Inflammatory macrophage treated with lipopolysaccharide for 1 hour (primary cell): ENCODE measurements around the gene TBX19.

Experiments
- DNase-seq, 2 donors: peaks; one replicate each; pipeline ENCODE4 v3.0.0-alpha.2; 2020 to 2022

The TBX19 gene

DNA sequence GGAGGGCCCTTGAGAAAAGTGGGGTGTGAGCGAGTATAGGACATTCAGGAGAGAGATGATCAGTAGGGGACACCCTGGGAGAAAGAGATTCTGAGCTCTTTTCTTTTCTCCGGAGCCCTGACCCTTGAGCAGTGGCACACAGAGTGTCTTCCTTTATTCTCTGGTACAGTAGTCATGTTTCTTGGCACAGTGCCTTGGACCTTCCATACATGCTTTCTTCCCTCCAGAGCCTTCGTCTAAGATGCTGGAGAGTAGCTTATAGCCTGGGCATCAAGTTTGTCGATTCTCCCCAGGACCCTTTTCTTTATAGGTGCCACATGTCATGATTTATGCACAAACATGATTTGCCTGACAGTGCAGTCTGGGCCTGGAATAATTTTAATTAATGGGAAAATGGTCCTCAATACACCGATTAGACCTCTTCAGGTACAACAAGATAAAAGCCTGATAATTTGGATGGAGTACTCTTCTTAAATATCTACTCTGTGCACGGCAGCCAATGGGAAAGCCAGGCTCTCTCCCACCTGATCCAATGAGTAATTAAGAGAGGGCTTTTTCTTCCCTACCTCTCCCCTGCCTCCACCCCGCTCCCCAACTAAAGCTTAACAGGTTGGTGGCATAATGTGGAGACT is at the start of gene TBX19:
TSS of gene TBX19 (plus strand) at position 582 of the 632 bp plus-strand sequence. CDS start 214 bp downstream, outside the sequence.
- no peak for DNase-seq

DNA sequence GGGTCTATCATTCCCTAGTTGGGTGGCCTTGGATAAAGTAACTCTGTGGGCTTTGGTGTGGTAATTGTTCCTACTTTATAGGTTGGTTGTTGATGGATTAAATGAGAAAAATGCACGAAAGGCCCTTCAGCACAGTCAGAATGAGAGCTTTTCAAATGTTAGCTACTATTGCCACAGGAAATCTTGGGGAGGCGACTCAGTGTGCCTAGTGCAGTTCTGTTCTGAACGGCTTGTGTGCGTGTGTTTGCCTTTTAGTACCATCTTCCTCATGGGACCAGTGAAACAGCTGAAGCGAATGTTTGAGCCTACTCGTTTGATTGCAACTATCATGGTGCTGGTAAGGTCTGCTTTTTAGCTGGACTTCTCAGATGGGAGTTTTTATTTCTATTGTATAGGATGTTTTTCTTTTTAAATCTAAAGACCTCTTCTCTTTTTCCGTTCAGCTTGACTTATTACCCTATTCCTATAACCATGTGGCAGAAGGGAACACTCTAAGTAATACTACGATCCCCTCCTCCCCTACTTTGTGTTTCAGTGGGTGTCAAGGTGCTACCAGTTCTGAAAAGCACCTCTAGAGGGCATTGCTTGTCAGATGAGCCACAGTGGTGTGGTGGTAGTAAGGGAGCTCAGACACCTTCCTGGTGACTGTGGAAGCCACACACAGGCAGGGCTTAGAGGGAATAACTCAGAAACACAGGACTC is 45.7 kb upstream of the TBX19 start:
- peak in 1 of 2 donors; percentile 37 for DNase-seq

DNA sequence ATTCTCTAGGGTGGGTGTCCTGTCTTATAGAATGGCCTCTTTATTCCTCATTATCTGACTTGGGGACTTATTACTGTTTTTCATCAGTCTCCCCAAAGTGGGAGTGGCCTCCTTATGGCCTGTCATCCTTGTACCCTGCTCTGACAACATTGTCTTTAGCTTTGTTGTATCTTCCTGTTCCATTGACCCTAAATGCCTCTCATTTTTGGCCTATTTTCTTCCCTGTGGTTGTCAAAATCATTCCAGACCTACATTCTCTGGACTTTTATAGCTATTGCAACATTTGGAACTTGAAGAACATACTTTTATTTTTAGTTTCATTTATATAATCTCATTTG is 45.2 kb upstream of the TBX19 start:
- DNase-seq = no peak

DNA sequence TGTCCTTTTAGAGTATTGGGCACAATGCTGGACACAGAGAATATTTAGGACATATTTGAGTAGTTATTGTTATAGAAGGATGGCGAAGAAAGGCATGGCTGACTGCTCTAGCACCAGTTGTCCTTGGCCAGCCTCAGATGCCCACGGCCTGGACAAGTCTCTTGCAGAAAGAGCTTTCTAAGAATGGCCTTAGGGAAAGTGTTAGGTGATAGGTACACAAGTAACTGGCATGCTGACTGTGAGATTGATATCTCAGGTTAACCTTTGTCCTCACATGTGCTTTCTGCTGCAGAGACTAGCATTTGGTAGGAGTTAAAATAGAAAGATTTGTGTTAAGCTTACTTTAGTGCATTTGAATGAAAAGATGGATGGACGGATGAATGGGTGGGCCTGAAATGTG is 44.7 kb upstream of the TBX19 start:
- no peak for DNase-seq

DNA sequence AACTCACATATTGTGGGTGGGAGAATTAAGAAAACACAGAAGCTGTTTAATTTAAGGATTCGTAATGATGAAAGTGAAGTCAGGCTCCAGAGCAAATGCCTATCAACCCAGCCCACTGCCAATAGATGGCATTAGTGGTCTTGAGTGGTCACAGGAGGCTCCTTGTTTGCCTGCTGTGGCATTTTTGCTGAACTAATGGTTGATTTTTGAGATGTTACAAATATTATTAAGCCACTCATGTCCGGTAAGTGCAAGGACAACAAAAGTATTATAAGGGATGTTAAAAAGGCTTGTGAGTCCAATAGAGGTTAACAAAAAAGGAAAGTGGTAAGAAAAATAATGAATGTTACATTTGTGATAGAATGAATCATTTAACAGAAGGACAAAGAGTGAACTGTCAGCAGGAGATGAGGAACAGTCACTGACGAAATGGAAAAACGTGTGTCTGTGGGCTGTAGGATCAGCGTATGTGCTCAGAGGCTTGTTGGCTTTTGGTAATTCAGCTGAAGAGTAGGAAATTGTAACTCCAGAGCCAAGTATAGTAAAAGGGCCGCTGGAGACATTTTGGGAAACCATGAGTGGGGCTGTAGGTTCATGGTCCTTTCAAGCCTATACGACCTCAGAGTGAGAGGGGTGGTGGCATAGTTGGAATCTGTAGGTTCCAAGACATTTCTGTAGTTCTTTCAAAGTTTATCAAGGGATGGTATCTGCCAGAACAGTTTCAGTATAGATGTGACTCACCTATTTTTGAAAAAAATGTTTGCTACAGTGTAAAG is 43.7 kb upstream of the TBX19 start:
- no peak for DNase-seq

DNA sequence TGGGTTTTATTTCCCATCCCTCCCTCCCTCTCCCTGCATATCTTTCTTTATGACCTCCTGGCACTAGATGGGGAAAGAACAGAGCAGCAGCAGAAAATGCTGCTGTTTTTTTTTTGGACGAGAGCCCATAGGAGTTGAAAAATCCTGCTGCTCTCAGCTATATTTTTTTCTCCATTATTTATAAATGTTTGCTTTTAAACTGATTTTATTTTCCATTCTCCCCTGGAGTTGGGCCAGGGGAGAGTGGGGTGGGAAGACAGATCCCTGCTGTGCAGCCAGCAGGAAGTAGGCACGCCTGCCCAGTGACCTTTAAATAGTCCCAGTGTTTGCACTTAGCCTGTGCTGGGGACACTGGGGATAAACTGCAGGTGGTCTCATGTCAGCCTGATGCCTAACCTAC is 37.5 kb upstream of the TBX19 start:
- DNase-seq = no peak

DNA sequence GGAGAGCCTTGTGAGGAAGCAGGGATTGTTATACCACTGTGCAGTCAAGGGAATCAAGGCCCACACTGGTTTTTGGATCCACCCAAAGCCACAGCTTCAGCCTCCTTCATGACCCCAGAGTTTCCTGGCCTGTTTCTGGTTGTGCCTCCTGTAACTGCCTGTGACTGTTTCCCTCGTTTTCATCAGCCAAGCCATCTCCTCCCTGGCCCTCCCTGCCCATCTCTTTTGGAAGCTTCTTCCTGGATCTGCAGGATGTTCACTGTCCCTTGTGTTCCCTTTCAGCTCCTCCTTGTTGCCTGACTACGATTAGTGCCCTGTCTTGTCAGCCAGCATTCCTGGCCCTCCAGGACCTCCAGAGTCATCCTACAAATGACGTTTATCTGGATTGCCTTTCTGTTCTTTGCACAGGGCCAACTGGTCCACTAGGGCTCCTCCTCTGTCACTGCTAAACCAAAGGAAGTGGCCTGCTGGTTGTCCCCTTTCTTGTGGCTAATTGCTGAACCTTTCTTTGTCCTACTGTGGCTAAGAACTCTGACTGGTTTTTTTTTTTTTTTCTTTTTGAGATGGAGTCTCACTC is 37.0 kb upstream of the TBX19 start:
- no peak for DNase-seq

DNA sequence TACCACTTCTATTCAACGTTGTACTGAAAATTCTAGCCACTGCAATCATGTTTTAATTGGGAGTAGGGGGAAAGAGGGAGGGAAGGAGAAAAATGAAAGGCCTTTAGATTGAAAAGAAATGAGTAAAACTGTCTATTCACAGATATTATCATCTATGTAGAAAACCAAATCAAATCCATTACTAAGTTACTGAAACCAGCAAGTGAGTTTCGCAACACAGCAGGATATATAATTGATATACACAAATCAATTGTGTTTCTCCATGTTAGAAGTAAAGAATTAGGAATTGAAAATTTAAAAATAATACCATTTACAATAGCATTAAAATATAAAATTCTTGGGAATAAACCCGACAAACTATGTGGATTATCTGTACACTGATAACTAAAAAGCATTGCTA is 35.6 kb upstream of the TBX19 start:
- no peak for DNase-seq

DNA sequence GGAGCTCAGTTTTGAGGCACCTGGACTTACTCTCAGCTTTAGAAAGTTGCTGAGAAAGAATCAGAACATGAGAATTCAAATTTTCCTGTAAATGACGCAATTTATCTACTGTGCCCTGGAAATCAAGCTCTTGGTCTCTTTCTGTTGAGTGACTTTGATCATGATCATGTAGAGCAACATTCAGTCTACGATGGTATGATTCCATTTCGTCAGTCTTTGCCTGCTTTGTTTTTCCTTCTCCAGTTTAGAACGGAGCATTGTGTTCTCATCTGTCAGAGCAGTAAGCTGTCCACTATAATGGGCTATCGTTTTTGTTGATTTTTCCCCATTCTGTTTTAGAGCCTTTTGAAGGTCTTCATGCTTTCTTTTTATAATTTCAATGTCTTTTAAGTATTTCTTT is 34.2 kb upstream of the TBX19 start:
- no peak for DNase-seq

DNA sequence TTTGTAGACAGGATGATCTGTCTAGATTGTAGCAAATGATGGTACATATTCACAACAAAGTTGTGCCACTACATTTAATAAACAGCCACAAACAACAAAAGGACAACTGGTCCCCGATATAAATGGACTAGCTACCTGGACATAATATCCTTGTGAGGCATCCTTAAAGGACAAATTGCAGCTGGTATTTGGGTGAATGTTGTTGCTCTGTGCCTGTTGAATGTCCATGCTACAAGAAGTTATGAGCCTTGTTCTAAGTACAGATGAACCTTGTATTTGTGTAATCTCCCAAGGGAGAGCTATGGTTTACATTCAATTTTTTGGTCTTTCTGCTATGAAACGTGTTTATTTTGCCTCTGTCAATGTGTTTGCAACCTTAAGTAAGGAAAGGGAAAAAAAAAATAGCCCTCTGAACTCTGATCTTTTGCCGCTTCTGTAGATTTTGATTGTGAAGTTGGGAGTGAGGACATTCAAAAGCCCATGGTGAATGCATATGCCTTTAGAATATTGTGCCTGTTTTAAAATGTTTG is 28.4 kb upstream of the TBX19 start:
- no peak for DNase-seq

DNA sequence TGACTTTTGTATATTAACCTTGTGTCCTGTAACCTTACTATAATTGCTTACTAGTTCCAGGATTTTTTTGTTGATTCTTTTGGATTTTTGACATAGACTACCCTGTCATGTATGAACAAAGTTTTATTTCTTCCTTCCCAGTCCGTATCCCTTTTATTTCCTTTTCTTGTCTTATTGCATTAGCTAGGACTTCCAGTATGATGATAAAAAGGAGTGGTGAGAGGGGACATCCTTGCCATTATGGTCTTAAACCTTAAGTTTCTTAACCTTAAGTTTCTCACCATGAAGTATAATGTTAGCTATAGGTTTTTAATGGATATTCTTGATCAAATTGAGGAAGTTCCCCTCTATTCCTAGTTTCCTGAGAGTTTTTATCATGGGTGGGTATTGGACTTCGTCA is 24.5 kb upstream of the TBX19 start:
- no peak for DNase-seq

DNA sequence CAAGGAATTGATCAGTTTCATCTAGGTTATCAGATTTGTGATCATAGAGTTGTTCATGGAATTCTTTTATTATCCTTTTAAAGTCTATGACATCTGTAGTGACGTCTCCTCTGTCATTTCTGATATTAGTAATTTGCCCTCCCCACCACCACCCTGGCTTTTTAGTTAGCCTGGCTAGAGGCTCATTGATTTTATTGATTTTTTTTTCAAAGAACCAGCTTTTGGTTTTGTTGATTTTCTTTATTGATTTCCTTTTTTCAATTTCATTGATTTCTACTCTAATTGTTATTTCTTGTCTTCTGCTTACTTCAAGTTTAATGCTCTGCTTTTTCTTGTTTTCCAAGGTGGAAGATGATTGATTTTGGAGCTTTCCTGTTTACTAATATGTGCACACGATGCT is 23.3 kb upstream of the TBX19 start:
- DNase-seq = no peak

DNA sequence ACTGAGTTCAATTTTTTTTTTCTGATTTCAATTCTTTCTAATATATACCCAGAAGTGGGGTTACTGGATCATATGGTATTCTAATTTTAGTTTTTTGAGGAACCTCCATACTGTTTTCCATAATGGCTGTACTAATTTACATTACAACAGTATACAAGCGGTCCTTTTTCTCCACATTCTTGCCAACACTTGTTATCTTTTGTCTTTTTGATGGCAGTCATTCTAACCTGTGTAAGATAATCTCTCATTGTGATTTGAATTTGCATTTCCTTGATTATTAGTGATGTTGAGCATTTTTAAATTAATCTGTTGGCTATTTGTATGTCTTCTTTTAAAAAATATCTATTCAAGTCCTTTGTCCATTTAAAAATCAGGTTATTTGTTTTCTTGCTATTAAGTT is 21.1 kb upstream of the TBX19 start:
- DNase-seq = no peak

DNA sequence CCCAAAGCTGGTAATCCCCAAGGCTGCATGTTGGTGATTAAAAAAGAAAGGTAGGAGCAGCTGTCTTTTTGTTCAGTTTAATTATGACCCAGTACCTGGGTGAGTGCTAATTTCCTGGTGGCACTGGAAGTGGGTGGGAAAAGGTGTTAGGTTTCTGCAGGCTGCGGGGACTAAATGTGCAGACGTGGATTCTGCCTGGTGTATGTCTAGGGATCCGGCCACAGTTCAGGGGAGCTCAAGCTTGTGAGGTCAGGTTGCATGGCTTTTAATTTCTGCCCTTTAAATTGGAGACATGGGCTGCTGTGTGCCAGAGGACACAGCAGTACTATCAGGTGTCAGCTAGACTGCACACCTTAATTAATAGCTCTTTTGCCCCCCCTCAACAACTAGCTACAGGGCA is 20.3 kb upstream of the TBX19 start:
- DNase-seq = no peak

DNA sequence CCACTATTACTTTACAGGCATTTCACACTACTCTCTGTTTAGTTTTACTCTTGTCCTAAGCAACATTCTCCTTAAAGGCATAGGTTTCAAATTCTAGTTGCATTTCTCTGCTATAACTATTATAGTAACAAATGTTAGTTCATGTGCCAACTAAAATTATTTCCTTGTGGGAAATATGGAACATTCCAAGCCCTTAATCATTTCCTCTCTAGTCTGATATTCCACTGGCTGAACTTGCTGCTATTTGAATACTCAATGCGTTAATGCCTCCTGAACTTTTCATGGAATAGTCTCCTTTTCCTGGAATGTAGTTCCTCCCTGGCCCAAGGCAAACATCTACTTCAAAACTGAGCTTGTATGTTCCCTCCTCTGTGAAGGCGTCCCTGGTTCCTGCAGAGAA is 19.3 kb upstream of the TBX19 start:
- DNase-seq = no peak

DNA sequence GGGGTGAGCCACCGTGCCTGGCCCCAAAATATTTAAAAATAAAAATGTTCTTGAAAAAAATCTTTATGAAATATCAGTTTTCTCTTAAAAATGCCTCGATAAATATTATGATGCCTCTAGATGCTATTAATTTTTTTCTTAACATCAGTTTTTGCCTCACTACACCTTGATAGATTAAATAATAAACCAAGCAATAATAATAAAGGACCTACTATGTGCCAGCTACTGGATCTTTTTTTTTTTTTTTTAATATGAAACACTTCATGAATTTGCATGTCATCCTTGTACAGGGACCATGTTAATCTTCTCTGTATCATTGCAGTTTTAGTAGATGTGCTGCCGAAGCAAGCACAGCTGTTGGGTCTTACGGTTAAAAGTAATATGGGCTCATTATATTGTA is 17.5 kb upstream of the TBX19 start:
- DNase-seq = no peak

DNA sequence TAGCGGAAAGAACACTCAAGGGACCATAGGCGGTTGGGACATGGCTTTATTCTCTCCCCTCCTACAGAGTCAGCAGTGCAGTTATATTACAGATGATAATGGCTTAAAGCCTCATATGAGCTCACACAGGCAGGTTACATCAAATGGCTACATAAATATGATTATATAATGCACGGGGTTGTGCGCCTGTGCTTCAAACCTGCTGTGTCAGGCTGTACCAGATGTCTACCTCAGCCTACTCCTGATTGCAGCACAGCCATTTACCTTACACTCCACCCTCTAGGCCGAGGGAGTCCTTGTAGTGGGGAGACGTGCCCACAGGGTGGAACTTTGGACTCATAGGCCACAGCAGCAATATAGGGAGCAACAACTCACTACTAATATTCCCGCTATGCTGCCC is 16.4 kb upstream of the TBX19 start:
- DNase-seq = no peak

DNA sequence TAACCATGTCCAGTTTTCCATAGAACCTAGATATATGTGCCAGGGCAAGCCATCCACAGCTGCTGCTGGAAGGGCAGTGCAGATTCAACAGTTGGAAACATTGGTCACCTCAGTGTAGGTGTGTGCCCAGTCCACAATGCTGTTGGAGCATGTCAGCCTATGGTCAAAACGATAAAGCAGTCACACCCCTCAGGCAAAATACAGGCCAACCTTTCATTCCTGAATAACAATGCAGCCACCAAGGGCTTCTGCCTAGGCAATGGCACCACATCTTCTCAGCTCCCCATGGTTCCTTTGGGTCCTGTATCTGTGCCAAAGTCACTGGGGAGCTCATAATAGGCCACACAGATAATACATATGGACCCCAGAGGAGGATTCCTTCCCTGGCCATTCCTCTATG is 15.1 kb upstream of the TBX19 start:
- no peak for DNase-seq

DNA sequence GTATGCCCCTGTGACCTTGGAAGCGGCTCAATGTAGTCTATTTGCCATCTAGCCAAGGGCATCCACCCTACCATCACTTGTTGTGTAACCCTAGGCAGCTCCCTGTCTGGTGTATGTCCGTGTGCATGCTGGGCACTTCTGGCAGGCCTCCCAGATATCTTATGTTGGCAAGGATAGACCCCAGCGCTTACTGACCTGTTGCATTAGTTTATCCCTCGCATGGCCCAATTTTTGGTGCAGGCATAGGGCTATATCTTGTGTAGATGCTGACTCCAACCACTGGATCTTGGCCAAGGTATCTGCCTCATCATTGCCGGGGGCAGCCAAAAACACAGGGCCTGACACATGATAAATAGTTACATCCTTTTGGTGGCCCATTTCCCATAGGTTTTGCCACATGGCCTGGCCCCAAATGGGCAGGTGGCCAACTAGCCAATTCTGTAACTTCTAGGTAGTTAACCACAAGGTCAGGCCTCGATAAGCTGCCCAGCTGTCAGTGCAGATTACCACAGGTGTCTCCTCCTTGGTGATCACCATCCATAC is 14.0 kb upstream of the TBX19 start:
- DNase-seq = no peak

DNA sequence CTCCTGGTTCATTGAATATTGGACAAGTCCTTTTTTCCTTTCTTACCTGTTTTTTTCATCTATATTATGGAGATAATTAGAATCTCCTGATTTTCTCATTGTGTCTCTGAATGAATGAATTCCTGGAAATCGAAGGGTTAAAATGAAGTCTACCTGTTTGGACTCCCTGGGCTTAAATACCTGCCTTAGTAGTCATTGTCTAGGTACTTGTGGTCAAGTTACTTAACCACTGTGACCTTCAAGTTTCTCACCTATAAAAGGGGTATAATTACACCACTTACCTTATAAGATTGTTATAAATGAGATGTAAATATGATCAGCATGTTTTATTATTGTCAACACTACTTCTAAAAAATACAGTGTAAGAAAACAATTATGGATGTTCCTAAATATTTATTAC is 9.0 kb upstream of the TBX19 start:
- no peak for DNase-seq

DNA sequence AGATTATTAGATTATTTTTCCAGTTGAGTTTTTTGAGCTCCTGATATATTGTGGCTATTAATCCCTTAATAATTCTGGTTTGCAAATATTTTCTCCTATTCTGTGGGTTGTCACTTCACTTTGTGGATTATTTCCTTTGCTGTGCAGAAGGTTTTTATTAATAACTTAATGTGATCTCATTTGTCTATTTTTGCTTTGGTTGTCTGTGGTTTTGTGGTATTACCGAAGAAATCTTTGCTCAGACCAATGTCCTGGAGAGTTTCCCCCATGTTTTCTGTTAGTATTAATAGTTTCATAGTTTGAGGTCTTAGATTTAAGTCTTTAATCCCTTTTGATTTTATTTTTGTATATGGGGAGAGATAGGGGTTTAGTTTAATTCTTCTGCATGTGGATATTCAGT is 7.1 kb upstream of the TBX19 start:
- no peak for DNase-seq

DNA sequence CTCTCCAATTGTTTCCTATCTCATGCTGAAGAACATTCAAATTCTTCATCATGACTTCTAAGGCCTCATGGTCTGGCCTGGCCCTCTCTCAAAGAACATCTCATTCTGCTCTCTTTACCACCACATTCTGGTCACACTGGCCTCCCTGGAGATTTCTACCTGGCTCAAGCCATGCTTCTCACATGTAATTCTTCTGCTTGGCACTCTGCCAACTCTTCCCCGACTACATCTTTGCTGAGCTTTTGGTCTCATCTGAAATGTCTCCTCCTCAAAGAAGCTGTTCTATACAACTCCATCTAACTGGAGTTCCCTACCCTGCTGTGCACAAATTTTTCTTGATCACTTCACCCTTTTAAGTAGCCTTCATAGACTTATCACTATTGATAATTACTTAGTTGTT is 1.4 kb upstream of the TBX19 start:
- DNase-seq = no peak

DNA sequence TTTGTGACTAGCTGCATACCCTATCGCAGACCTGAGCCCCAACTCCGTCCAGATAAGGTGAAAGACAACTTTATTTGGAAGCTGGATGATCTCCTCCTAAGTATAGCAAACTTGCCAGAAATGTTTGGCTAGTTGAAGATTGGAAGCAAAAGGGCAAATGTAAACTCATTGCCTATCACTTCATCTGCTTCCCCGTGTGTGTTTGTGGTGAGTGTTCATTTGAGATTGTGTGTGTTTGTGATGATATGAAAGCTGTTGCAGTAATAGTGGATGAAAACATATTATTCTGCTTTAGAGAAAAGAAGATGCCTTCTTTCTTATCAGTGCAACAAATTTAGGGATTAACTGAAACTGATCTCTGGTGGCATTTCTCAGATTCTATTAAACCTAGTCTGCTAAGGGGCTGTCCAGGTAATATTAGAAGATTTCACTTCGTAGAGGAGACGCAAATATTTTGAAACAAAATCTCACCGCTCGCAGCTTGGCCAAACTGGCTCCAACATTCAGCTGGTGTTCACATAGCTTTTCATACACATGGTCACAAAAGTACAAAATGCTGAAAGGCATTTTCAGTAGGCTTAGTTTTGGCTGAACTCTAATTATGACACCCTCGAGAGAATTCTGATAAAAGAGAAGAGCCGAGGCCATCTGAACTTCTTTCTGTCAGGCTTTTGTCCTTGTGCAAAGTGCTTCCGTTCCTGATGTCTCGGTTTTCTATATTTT is 1.1 kb downstream of the TBX19 start:
- no peak for DNase-seq
